Neutrophil (primary cell): ENCODE data around the gene HMOX1.

Experiments used
- H3K27ac ChIP-seq: fragments of 200-600 bp; sonication (generic); 2 replicates; pipeline ENCODE4 v1.5.1; 2016; ENCODE audit warnings: mild to moderate bottlenecking, moderate library complexity
- H3K27me3 ChIP-seq: fragments of 200-600 bp; sonication (generic); 2 replicates; pipeline ENCODE4 v1.6.0; 2016; ENCODE audit warnings: mild to moderate bottlenecking
- H3K36me3 ChIP-seq: fragments of 200-600 bp; sonication (generic); 2 replicates; pipeline ENCODE4 v1.5.1; 2017
- H3K4me1 ChIP-seq, 2 experiments: fragments of 200-600 bp in 1 of 2; sonication (generic) in 1 of 2; 1 replicate in 1 of 2; 2 replicates in 1 of 2; pipeline versions ENCODE4 v1.5.1 to v1.6.1; 2013 to 2016; ENCODE audit warnings: low read depth in 1 of 2, low read length in 1 of 2, mild to moderate bottlenecking in 1 of 2, moderate library complexity in 1 of 2; ENCODE audit not compliant: control insufficient read depth in 1 of 2, insufficient read depth in 1 of 2
- H3K4me3 ChIP-seq, 2 experiments: fragments of 200-600 bp in 1 of 2; sonication (generic) in 1 of 2; 1 replicate in 1 of 2; 2 replicates in 1 of 2; pipeline ENCODE4 v1.5.1; 2013 to 2016; ENCODE audit warnings: low read depth in 1 of 2, low read length in 1 of 2, mild to moderate bottlenecking in 1 of 2, moderate library complexity in 1 of 2
- H3K9me3 ChIP-seq: fragments of 200-600 bp; sonication (generic); 2 replicates; pipeline ENCODE4 v1.5.1; 2016
- CTCF ChIP-seq: fragments of 200-600 bp; sonication (generic); IDR thresholded peaks from 2 replicates; pipeline ENCODE4 v1.5.1; 2016; ENCODE audit warnings: antibody characterized with exemption

Gene HMOX1

GRCh38 chr22:35380537-35381423 is at the start of gene HMOX1:
Gene HMOX1 (plus strand): TSS chr22:35381096. CDS start chr22:35381174, 78 bp downstream.
- H3K4me3 ChIP-seq = peak within 1 kb of the TSS; percentile 66 to 78
- no peaks in the 10 kb centered on the region for H3K9me3 ChIP-seq
- peak within 1 kb of the TSS; percentile 88 for H3K27ac ChIP-seq
- H3K36me3 ChIP-seq = no peaks in the 10 kb centered on the region
- peaks cover 45 to 52% of the 10 kb centered on the region in 2 experiments for H3K4me1 ChIP-seq
- TF ChIP-seq CTCF = peak; percentile 60
- H3K27me3 ChIP-seq = peaks cover 34% of the 10 kb centered on the region

- no peaks in the 10 kb centered on the region for H3K27me3 ChIP-seq
- no peaks in the 10 kb centered on the region for H3K9me3 ChIP-seq
- H3K4me3 ChIP-seq = no peak overlapping the region
- no peak for TF ChIP-seq CTCF
- H3K4me1 ChIP-seq = peaks cover 55 to 63% of the 10 kb centered on the region in 2 experiments
- H3K27ac ChIP-seq = peak overlapping the region; percentile 1
- peaks cover 81% of the 10 kb centered on the region for H3K36me3 ChIP-seq
Observed at GRCh38 chr22:35332278-35332677, 48.6 kb upstream of the HMOX1 start.

GRCh38 chr22:35333220-35333619 is 47.7 kb upstream of the HMOX1 start:
- peak overlapping the region; percentile 58 for H3K27ac ChIP-seq
- H3K9me3 ChIP-seq = no peaks in the 10 kb centered on the region
- peaks cover 46 to 53% of the 10 kb centered on the region in 2 experiments for H3K4me1 ChIP-seq
- TF ChIP-seq CTCF = no peak
- H3K4me3 ChIP-seq = no peak overlapping the region
- H3K27me3 ChIP-seq = no peaks in the 10 kb centered on the region
- H3K36me3 ChIP-seq = peaks cover 81% of the 10 kb centered on the region

- Histone ChIP-seq H3K27ac (peak overlapping the region; percentile 58), H3K9me3 (no peaks in the 10 kb centered on the region), H3K4me1 (peaks cover 38 to 45% of the 10 kb centered on the region in 2 experiments), H3K36me3 (peaks cover 87% of the 10 kb centered on the region), H3K4me3 (no peak overlapping the region), H3K27me3 (no peaks in the 10 kb centered on the region)
- no peak for TF ChIP-seq CTCF
Observed at GRCh38 chr22:35334004-35334403, 46.9 kb upstream of the HMOX1 start.

- H3K4me1 ChIP-seq = peaks cover 23 to 31% of the 10 kb centered on the region in 2 experiments
- H3K9me3 ChIP-seq = no peaks in the 10 kb centered on the region
- H3K27ac ChIP-seq = peak overlapping the region; percentile 10
- H3K27me3 ChIP-seq = no peaks in the 10 kb centered on the region
- no peak for TF ChIP-seq CTCF
- peaks cover 100% of the 10 kb centered on the region for H3K36me3 ChIP-seq
- H3K4me3 ChIP-seq = no peak overlapping the region
Observed at GRCh38 chr22:35335468-35335867, 45.4 kb upstream of the HMOX1 start.
